ENCODE results near the gene ICAM4. TPM values are rescaled to one million over a fixed set of nuclear protein-coding genes. Genes with fewer than 3 reads are reported as not detected.

ICAM4 gene
- polyA plus RNA-seq, 12 donors: 0.22 to 1.9 (median 0.44) TPM; not detected in 2

DNA sequence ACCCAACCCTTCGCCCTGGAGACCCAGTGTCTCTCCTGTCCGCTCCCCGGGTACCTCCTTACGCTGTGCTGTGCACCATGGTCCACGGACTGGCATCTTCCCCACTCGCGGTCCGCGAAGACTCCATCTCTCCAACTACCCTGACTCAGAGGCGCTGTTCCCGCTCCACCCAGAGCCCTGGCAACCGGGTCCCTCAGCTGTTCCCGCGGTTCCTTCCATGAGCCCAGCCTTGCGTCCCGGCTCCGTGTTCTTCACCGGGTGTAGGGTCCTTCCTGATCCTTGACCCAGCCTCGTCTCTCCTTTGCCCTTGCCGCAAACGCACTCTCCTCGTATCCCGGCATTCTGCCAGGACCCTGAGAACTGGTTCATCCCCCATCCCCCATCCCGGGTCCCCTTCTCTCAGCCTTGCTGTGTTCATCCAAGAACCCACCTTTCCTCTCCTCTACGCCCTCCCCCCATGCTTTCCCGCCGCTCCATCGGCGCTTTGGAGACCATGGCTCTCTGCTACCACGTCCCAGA is 3.7 kb downstream of the ICAM4 start:
- no peak for DNase-seq

DNA sequence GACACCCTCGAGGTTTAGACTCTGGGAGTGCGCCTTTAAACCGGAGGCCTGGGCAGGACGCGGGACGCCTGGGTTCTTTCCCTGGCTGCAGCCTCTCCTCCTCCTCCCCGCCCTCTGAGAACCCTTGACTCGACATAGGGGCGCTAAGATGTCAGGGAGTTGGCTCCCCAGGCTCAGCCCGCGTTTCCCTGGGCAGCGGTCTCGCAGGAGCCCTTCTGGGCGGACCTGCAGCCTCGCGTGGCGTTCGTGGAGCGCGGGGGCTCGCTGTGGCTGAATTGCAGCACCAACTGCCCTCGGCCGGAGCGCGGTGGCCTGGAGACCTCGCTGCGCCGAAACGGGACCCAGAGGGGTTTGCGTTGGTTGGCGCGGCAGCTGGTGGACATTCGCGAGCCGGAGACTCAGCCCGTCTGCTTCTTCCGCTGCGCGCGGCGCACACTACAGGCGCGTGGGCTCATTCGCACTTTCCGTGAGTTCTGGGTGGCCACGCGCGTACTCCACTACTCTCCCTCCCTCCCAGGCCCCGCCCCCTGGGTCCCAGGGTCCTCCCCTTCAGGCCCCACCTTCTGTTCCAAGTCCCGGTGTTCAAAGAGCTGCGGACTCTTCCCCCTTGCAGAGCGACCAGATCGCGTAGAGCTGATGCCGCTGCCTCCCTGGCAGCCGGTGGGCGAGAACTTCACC is 4.3 kb downstream of the ICAM4 start:
- no peak for DNase-seq

DNA sequence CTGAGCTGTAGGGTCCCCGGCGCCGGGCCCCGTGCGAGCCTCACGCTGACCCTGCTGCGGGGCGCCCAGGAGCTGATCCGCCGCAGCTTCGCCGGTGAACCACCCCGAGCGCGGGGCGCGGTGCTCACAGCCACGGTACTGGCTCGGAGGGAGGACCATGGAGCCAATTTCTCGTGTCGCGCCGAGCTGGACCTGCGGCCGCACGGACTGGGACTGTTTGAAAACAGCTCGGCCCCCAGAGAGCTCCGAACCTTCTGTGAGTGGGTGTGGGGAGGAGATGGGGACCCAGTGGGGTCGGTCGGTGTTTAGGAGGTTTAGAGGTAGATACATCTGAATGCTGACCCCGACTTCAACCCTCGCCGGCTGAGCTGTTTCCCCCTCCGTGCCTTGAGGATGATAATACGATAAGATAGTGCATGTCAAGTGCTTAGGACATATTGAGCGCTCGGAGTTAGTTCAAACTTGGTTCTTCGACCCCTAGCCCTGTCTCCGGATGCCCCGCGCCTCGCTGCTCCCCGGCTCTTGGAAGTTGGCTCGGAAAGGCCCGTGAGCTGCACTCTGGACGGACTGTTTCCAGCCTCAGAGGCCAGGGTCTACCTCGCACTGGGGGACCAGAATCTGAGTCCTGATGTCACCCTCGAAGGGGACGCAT is 4.9 kb downstream of the ICAM4 start:
- no peak for DNase-seq

DNA sequence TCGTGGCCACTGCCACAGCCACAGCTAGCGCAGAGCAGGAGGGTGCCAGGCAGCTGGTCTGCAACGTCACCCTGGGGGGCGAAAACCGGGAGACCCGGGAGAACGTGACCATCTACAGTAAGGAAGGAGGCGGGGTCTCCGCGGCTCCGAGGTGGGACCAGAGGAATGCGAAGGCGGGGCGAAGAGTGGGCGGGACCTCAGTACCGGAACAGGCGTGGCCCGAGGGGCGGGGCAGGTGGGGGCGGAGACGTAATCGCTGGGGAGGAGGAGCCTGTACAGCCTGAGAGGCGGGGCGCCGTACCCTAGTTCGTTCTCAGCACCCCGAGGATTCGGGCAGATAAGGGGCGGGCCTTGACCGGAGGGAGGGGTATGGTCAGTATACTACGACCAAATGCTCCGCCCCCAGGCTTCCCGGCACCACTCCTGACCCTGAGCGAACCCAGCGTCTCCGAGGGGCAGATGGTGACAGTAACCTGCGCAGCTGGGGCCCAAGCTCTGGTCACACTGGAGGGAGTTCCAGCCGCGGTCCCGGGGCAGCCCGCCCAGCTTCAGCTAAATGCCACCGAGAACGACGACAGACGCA is 5.5 kb downstream of the ICAM4 start:
- DNase-seq: no peak

DNA sequence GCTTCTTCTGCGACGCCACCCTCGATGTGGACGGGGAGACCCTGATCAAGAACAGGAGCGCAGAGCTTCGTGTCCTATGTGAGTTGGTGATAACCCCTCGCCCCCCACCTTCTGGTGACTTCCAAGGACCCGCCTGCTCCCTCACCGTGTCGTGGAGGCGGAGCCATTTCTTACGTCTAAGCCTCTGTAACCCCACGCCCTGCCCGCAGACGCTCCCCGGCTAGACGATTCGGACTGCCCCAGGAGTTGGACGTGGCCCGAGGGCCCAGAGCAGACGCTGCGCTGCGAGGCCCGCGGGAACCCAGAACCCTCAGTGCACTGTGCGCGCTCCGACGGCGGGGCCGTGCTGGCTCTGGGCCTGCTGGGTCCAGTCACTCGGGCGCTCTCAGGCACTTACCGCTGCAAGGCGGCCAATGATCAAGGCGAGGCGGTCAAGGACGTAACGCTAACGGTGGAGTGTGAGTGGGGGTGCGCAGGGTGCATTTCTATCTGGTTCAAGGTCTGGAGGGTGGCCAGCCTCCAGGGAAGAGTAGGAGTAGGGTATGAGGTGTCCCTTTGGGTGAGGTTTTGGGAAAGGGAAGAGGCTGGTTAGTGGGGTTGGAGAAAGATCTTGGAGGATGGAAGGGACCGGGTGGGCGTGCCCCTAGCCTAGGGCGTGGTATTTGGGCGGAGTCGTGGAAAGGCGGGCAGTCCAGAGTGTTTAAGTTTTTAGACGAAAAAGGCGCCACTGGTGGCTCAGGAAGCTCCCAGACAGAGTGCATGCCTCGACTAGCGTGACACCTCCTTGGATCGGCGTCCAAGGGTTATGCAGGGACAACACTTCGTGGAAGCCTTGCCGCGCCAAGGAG is 6.3 kb downstream of the ICAM4 start:
- DNase-seq: no peak

DNA sequence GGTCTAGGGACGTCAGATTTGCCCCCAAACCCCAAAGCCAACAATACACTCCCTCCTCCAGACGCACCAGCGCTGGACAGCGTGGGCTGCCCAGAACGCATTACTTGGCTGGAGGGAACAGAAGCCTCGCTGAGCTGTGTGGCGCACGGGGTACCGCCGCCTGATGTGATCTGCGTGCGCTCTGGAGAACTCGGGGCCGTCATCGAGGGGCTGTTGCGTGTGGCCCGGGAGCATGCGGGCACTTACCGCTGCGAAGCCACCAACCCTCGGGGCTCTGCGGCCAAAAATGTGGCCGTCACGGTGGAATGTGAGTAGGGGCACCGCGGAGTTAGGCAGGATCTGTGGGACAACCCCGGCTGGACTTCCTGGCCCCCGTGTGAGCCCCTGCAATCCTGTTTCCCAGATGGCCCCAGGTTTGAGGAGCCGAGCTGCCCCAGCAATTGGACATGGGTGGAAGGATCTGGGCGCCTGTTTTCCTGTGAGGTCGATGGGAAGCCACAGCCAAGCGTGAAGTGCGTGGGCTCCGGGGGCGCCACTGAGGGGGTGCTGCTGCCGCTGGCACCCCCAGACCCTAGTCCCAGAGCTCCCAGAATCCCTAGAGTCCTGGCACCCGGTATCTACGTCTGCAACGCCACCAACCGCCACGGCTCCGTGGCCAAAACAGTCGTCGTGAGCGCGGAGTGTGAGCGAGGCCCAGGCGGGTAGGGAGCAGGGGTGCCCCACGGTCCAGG is 7.0 kb downstream of the ICAM4 start:
- DNase-seq: no peak

DNA sequence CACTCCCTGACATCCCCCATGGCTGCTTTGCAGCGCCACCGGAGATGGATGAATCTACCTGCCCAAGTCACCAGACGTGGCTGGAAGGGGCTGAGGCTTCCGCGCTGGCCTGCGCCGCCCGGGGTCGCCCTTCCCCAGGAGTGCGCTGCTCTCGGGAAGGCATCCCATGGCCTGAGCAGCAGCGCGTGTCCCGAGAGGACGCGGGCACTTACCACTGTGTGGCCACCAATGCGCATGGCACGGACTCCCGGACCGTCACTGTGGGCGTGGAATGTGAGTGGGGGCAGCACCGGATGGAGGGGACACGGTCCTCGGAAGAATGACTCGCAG is 7.6 kb downstream of the ICAM4 start:
- no peak for DNase-seq

DNA sequence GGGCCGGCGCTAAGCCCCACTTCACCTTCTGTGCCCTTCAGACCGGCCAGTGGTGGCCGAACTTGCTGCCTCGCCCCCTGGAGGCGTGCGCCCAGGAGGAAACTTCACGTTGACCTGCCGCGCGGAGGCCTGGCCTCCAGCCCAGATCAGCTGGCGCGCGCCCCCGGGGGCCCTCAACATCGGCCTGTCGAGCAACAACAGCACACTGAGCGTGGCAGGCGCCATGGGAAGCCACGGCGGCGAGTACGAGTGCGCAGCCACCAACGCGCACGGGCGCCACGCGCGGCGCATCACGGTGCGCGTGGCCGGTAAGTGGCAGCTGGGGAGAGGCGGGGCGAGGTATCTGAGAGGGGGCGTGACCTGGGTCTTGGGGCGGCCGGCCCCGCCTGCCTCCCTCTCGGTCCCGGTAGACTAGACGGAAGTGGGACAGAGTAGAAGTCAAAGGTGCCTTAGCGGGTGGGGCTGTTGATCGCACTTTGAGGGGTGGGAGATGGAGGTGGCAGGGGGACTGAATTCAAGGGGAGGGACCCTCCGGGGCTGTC is 8.6 kb downstream of the ICAM4 start:
- no peak for DNase-seq

DNA sequence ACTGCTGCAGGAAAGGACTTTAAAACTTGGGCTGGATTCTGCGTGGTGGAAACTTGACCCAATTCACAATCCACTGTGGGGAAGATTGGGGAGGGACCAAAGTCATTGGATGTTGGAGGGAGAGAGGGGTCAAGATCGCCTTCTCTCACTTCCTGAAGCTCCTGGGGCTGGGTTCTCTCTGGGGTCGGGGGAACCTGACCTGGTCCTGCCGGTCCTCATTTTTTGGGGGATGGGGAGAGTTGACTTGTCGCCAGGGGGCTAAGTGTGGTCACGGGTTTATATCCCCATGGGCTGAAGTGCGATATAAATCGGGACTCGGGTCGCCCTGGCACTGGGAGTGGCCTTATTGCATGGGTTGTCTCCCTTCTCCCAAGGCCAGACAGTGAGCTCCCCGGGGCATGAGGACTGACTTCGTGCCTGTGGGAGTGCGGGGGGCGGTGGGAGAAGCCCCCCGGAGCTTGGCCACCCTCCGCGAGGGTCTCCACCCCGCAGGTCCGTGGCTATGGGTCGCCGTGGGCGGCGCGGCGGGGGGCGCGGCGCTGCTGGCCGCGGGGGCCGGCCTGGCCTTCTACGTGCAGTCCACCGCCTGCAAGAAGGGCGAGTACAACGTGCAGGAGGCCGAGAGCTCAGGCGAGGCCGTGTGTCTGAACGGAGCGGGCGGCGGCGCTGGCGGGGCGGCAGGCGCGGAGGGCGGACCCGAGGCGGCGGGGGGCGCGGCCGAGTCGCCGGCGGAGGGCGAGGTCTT is 9.3 kb downstream of the ICAM4 start:
- no peak for DNase-seq

DNA sequence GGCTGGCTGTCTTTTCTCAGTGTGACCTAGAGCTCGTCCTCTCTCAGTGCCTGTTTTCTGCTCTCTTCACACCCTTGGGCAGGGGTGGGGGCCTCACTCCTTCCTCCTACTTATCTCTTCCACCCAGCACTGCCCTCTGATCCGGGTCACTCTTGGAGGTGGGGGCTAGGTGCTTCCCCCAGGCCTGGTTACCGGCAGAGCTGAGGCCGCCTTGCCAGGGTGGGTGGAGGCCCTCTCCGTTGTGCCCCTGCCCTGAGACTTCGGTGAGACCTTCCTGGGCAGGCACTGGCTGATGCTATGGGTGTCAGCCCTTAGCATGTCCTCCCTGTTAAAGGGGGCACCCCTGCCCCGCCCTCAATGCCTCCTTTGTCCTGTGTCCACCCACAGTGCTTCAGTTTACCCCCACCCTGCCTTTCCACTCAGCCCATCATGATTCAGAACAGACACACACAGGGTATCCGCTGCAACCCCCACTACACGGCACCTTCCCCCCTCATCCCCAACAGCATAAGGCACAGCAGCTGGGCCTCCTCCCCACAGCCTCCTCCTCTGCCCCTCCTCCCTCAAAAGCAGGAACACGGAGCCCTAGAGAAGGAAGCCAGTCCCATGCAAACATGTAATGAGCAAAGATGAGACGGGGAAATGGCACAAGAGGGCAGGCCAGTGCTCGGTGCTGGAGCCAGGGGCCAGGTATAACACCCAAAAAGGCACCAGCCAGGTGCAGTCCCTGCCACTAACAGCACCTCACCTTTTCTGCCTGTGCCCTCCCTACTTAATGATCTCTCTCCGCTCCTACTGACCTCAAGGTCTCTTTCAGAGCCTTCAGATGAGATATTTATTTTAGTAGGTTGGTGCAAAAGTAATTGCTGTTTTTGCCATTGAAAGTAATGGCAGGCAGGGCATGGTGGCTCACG is 13.0 kb downstream of the ICAM4 start:
- DNase-seq: no peak

DNA sequence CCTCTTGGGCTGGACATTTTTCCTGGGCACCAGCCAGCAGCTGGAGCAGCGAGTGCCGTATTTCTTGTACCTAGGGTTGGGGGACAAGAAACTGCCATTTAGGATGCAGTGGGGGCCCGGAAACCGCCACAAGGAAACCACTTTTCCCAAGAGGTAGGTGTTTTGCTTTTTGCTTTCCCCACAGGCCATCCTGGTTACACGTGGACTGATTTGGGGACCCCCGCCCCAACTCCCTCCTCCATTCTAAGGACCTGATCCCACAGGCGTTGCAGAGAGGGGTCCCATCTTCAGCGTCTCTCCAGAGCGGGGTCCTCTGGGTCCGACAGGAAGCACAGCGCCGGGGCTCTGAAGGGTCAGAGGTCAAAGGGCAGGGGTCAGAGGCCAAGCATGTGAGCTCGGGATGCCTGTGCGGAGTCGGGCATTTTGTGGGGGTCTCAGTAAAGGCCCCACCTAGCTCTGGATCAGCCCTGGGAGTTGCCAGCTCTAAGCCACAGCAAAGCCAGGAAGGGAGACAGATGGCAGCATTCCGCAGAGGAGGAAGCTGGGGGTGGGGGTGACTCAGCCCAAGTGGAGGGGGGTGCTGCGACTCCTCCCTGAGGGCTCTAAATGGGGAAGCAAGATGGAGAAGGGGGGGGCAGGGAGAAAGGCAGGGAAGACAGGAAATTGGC is 18.5 kb downstream of the ICAM4 start:
- no peak for DNase-seq

DNA sequence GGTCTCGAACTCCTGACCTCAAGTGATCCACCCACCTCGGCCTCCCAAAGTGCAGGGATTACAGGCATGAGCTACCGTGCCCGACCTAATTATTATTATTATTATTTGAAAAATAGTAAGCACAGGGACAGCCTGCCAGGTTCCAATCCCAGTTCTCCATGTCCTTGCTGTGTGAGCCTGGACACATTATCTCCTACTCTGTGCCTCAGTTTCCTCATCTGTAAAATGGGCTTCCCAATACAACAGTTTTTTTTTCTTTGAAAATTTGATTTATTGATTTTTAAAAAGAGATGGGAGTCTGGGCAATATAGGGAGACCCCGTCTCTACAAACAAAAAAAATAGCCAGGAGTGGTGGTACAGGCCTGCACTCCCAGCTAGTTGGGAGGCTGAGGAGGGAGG is 19.6 kb downstream of the ICAM4 start:
- DNase-seq: no peak

DNA sequence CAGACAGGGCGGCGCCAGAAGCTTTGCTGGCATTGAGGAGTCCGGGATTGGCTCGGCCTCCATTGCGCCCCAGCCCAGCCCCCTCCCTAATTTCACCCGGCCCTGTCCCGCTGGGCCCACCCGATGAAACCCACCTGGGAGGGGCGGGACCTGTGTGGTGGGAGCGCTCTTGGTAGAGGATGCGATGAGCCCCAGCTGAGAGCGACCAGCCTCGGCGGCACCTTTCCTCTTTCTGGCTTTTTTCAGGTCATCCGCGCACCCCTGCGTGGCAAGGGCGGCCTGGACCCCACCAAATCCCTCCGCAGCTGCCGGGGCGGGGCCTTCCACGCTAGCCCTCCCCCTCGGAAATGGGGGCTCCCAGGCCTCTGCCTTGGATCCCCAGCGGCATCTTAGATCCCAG is 22.7 kb downstream of the ICAM4 start, which contains the start of gene ZGLP1:
ZGLP1 (minus strand) TSS at position 393 of the 400 bp plus-strand sequence.
- DNase-seq: no peak

DNA sequence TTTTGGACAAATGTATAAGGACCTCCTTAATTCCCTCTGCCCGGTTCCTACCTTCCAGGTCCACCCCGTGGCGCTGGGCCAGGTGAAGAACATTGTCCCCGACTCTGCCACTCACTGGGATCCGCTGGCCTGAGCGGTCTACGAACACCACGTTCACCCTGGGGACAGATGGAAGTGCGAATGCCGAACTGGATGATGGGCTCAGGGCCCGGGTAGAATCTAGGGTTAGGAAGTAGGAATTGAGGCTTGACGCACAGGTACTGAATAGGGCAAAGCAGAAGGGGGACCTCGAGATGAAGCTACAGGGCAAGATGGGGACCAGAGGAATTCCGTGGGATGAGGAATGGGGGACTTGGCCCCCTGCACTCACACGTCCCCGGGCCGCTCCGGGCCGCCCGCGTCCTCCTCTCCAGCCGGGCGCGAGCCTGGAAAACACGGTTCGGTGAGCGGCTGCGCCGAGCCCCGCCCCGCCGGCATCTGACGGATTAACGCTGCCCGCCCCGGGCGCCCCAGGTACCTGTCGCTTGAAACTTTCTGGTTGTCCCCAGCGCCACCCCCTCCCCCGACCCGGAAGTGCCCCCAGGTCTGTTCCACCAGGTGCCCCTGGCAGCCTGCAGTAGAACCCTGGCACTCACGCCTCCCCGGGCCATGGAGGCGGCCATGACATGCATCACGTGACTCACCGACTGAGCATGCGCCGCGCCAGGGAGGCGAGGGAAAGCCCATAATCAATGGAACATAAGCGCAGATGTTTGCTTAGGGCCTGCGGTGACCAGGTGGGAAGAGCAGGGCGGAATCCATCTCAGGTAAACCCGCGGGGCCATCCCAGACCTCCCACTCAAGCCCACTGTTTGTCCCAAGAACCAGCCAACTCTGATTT is 28.8 kb downstream of the ICAM4 start, which contains the start of gene FDX2:
FDX2 (minus strand) TSS at position 681 of the 880 bp plus-strand sequence; CDS start at position 662, 19 bp downstream.
- DNase-seq: peak; percentile 88

DNA sequence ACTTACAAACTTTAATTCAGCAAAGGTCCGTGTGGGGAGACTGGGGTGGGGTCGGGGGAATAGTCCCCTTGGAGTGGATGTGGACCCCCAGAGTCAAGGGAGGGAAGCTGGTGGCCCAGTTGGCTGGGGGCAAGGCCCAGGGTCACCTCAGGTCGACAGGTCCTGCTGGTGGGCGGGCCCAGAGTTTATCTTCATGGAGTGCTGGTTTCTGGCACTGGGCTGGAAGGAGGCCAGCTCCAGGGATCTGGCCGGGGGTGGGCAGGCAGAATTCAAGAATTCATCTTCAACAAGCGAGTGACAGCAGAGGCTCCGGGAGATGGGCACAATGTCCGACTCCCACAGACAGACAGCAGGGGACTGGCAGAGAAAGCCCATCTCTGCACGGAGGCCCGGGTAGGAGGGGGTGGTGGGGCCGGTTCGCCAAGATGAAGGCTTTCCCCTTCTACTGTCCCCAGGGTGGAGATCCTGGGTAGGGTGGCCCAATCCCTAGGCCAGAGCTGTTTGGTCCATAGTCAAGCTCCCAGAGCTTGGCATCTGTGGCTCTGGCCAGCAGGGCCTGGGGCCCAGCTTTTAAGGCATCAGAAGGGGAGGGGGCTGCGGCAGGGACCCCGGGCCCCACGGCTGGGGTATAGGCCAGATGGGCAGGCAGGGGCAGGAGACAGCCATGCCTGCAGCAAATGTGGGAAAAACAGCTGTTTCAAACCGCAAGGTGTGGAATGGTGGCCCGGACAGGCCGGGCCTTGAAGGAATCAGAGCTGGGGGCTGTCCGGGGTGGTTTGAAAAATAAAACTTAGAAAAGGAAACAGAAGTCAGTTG is 29.7 kb downstream of the ICAM4 start:
- no peak for DNase-seq

DNA sequence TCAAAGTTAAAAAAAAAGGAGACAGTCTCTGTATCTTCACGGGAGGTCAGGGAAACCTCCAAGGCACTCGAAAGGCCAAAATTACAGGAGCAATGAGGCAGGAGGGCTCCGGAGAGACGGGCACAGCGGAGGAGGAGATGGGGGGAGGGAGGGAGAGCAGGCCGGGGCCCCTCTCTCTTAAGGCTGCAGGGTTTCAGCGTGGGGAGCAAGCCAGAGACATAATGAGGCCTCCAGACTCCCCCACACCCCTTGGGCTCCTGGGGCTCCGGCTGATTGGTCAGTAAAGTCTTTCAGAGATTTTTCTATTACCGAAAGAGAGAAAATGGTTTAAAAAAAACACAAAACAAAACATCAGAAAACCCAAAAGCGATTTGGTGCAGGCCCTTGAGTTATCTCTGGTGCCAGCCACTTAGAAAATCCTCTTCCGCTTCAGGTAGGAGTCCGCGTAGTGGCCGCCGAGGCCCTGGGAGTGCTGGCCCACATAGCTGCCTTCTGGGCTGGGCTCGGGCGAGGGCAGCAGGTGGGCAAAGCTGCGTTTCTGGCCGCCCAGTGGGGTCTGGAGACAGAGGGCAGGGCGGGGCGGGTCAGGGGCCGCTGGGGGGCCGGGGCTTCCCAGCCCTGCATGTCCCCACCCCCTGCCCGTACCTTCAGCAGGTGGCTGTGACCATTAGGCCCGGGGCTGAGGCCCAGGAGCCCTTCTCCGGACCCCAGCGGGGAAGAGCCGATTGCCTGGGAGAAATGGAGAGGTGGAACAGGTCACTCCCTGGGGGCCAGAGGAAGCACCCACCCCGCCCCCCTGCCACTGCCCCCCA is 30.5 kb downstream of the ICAM4 start:
- DNase-seq: no peak

Measured in muscle of arm (tissue), 12 donors.